GM12892 (cell line): ENCODE measurements around the gene MTMR8.

Source experiments
- POLR2A ChIP-seq: IDR thresholded peaks from 2 replicates; pipeline ENCODE4 v1.6.1; 2011; ENCODE audit warnings: low read depth, low read length, control low read depth
- POLR2AphosphoS5 ChIP-seq: IDR thresholded peaks from 2 replicates; pipeline ENCODE4 v1.6.1; 2011; ENCODE audit warnings: low read depth, low read length, control low read depth

DNA sequence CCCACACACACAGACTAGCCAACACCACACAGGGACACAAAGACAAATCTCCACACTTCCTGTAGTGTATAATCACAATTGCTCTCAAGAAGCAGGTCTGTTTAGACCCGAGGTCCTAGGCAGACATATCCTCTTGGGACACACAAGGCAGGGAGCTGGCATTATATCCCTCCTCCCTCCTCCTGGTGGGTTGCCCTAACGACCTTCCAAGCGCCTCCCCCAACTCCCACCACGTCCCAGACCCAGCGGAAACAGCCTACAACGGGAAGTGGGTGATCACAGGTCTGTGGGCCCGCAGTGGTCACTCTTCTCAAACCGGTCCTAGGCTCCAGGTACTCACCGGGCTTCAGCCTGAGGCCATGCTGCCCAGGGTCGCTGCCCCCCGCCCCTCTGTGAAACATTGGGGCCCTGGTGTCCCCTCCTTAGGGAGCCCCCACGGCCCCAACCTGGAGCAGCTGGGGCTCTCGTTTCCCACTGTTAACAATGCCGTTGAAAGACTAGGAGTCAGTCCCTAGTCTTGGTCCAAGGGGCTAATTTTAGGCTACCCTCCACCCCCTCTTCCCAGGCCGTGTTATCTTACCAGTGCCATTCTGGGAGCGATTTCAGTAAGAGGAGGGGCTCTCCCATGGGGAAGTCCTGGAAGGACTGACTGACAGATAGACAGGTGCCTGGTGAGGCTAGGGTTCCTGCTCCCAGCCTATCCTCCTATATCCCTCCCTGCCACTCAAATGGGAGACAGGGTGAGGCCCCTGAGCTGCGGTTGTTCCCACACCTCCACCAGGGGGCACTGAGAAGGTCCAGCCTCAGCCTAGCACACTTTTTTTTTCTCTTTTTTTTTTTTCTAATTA, 164.9 kb downstream of the MTMR8 start, which contains the start of gene ASB12:
- TF ChIP-seq POLR2A (no peak), POLR2AphosphoS5 (no peak)
